ENCODE results near the gene PCIF1.

GRCh38 chr20:45972500-45973183 lies 38.2 kb downstream of the PCIF1 start:
- no peak for TF ChIP-seq EZH2 (IDR thresholded peaks at IDR 0.05; ENCODE audit: insufficient read depth, low read length)
- TF ChIP-seq, protein P1, sequence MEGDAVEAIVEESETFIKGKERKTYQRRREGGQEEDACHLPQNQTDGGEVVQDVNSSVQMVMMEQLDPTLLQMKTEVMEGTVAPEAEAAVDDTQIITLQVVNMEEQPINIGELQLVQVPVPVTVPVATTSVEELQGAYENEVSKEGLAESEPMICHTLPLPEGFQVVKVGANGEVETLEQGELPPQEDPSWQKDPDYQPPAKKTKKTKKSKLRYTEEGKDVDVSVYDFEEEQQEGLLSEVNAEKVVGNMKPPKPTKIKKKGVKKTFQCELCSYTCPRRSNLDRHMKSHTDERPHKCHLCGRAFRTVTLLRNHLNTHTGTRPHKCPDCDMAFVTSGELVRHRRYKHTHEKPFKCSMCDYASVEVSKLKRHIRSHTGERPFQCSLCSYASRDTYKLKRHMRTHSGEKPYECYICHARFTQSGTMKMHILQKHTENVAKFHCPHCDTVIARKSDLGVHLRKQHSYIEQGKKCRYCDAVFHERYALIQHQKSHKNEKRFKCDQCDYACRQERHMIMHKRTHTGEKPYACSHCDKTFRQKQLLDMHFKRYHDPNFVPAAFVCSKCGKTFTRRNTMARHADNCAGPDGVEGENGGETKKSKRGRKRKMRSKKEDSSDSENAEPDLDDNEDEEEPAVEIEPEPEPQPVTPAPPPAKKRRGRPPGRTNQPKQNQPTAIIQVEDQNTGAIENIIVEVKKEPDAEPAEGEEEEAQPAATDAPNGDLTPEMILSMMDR (IDR thresholded peaks at IDR 0.05; ENCODE audit: insufficient read depth, low read depth, low read length) = no peak

Data from astrocyte (in vitro differentiated cells and primary cell).